HG02981 (cell line): ENCODE data around the gene NEGR1.
"Not testable (repeated sequence)": the region's sequence is repeated elsewhere in the genome, so short reads cannot be mapped to it uniquely, and the experiment has no call there.

Source experiments
- ATAC-seq: cut with Tn5 transposase; IDR thresholded peaks from one replicate; pipeline ENCODE4 v1.9.1; 2021; ENCODE audit warnings: mild to moderate bottlenecking, moderate library complexity; ENCODE audit not compliant: unreplicated experiment

The NEGR1 gene

DNA sequence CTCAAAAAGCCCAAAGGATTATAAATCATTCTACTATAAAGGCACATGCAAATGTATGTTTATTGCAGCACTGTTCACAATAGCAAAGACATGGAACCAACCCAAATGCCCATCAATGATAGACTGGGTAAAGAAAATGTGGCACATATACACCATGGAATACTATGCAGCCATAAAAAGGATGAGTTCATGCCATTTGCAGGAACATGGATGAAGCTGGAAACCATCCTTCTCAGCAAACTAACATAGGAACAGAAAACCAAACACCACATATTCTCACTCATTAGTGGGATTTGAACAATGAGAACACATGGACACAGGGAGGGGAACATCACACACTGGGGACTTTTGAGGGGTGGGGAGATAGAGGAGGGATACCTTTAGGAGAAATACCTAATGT is 46.4 kb downstream of the NEGR1 start:
- not testable (repeated sequence) for ATAC-seq

DNA sequence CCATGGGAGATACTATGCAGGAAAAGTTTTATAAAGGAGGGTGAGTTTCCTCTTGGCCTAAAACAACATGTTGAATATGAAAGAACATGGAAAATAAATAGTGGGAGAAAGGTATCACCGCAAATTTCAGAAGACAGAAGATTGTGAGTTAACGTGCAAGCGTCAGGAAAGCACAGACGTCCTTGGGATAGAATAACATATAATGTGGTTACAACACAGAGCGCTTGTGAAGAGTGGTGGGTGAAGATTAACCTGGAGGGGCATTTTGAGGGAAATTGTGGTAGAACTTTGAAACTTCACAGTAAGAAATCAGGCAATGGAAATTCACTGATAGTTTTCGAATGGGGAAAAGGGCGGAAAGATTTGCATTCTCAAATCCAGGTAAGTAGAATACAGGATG is 47.3 kb downstream of the NEGR1 start:
- ATAC-seq, result no peak

DNA sequence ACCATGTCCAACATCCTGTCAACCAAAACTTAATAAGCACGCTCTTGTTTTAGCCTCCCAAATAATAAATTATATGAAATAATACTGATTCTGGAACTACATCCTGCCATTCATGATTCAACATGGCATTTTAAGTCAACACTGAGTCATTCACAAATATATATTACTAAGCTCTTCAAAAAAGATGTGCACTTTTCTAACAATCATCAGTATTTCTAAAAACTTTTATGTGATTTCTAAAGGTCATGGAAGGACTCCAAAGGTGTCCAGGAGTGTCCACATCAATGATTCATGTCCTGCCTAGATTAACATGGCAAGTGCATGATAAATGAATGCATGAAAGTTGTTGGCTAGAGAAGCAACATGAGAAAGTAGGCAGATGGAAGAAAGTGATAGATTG is 51.6 kb downstream of the NEGR1 start:
- ATAC-seq, result no peak

DNA sequence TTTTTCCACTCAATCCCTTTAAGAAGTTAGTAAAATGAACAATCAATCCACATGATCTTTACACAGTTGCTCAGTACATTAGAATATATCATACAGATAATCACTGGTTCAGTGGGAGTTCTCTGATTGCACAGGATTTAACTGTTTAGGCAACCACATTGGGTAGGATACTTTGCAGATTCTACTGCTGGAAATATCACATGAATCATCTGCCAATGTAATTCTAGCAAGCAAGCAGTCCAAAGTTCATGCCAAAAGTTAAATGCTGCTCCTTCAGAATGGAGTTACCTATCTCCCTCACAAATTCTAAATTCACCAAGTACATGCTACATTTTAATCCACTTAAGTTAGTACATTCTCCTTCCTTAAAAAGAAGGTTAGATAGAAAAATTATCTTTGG is 52.4 kb downstream of the NEGR1 start:
- ATAC-seq, result no peak

DNA sequence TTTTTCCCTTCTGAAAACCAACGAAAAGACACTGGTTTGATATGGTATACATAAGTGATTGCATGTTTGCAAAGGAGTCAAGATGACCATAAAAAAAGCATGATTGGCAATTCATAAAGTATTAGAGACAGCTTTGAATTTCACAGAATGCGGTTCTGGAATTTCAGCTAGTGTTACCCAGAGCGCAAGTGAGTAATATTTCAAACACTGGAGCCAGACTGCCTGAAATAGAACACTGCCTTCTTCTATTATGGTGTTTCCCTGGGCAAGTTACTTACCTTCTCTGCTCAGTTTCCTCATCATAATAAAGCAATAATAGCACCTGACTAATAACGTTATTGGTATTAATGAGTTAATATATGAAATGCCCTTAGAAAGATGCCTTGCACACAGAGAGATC is 54.7 kb downstream of the NEGR1 start:
- ATAC-seq, result no peak

DNA sequence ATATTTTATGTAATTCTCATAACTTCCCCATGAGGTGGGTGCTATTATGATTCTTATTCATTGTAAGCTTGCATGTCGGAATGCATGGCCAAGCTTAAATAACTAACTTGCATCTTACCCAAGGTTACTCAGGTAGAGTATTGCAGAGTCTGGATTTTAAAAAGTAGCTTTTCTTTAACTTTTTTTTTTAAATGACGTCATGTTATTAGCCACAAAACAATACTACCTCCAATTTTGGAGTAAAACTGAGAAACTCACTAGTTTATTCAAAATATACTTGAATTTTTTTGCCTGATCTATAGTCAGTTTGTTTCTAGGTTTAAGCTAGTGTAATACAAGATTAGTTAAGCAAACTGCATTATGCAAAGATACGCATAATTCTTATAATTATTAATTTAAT is 57.8 kb downstream of the NEGR1 start:
- no peak for ATAC-seq

DNA sequence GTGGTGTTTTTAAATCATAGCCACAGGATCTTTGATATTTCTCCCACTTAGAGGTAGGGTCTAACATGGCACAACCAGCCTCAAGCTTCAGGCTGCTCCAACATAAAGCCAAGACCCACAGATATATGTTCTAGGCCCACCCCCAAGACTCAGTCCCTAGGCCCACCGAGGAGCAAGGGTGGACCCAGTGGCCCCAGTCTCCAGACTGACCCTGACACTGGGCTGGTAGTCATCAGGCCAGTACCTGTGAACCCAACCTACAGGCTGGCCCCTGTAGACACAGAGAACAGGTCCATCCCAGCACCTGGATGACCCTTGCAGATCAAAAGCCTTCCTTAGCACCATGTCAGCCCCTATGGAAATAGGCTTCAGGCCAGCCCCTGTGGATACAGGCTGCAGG is 60.5 kb downstream of the NEGR1 start:
- ATAC-seq, result no peak

DNA sequence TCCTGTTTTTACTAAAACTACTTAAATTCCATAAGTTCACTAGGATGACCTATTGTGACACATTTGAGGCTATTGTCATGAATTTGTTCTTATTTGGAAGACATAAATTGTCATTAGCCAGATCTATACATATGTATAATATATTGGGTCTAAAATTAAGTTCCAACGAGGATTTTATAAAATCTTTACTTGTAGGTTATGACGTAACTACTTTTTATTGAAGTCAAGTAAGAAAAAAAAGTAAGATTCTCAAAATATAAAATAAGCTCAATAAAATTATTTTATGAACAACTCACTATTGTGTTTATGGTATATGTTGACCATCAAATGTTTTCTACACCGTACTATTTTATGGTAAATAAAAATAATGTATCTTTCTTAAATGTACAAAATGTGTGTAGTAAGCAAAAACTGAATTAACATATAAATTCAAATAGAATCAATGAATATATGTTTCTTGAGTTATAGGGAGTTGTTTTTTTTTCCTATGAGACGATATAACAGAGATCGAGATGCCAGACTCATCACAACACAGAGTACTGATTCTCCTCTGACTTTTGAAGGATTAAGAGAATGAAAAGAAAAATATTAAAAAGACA is 64.1 kb downstream of the NEGR1 start:
- no peak for ATAC-seq

DNA sequence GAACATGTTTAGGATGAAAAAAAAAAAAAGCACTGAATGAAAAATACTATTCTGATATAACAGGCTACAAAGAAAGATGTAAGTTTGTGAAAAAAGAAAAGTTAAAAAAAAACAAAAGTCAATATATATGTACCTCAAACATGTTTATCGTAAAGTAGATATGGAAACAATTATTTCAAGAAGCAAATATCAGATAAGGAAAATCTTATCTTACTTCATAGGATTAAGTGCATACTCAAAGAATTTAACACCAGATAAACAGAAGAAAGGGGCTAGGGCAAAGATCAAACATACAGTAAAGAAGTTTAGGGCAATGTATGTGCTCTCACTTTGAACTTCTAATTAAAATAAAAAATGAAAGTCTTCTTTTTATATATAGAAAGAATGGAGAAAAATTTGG is 75.3 kb downstream of the NEGR1 start:
- ATAC-seq, result no peak

DNA sequence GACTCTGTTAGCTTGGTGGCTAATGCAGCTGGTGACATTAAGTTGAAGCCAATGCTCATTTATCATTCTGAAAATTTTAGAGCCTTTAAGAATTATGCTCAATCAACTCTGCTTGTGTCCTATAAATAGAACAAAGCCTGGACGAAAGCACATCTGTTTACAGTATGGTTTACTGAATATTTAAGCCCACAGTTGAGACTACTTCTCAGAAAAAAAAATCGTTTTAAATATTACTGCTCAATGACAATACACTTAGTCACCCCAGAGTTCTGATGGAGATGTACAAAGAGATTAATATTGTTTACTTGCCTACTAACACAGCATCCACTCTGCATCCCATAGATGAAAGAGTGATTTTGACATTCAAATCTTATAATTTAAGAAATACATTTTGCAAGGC is 79.6 kb downstream of the NEGR1 start:
- no peak for ATAC-seq

DNA sequence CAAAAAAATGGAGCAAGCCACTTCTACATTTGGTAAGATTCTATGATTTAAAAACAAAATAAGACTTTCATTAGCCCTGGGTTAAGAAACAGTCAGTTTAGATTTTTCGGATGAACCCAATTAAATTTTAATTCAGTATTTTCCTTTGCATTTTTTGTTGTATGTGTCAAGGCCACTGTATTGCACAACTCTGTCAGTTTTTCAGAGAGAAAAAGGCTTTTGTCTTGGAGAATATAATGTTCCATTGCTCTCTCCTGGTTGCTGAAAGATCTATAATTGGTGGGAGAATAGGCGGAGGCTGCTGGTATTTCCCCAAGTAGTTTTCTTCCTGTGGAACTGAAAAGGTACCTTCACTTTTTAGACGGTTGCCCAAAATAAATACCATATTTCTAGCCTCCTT is 84.6 kb downstream of the NEGR1 start:
- no peak for ATAC-seq

DNA sequence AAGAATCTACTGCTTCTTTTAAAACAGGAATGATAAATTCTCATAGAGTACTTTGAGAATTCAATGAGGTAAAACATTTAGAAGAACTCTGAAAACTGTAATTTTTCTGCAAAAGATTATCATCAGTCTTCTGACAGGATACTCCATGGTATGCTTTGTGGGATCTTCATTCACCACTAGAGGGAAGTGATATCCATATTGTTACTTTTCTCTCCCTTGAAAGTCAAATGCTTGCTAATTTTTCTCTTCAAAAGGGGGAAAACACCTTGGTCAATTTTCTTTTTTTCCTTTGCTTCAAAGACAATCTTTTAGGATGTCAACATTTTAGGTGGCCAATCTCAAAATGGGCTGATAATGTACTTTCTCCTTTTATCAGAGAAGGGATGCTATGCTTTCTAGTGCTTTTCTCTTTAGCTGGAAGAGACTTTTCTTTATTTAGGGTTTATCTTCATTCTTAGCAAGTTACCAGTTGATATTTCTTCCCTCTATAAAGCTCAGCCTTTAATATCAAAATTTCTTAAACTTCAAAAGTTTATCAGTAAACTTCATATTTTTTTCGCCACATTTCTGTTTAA is 95.5 kb downstream of the NEGR1 start:
- ATAC-seq, result no peak

DNA sequence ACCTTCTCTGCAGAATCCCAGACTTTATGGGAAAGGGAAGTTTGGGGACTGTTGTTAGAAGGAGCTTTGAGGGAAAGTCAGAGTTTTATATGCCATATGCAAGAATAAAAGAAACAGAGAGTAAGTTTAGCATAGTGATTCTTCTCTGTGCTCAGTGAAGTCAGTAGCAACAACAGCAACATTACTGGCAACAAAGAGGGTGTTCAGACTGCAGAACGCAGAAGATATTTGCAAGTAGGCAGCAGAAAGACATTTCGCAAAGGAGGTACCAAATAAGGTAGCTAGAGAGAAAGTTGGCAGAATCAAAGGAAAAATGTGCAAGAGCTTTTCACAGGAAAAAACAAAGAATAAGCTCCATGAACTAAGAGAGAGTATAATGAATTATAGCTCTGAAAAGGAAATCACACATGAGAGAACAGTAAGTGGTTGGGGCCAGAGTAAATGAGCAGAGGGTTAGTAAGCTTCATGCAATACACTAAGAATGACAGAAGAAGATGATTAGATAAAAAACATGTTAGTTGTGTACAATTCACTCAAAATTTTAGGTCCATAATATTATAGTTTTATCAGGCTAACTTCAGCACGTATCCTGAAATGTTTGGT is 98.1 kb downstream of the NEGR1 start:
- no peak for ATAC-seq

DNA sequence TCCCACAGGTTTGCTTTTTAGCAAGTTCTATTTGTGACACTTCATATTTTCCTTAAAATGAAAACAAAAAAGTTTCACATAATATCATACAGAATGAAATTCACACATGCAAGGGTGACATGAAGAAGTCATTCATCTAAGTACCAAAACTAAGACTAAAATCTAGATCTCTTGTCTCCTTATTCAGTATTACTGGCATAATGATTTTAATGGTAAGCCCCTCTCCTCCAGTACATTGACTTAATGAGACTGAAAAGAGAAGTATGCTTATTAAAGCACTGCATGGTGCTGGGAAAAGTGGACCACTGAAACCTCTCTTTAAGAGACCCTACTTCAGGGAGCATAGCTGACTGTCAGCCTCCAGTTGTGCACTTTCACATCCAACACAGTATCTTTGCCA is 99.5 kb downstream of the NEGR1 start:
- no peak for ATAC-seq

DNA sequence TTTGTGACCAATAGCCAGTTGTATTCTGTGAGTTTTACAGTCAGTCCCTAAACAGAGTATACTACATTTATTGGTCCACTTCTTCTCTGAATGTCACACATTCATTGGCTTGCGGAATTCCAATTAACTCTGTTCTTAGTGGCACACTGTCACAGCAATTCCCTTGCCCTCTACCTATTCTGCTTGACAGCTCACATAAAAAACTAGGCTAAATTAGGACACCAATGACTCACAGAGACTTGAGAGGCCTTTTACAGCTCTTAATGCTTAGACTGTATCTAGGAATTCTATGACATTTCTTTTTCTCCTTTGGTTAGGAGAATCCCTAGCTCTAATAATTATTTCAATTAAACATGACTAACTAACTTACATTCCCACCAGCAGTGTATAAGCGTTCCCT is 104.1 kb downstream of the NEGR1 start:
- no peak for ATAC-seq

DNA sequence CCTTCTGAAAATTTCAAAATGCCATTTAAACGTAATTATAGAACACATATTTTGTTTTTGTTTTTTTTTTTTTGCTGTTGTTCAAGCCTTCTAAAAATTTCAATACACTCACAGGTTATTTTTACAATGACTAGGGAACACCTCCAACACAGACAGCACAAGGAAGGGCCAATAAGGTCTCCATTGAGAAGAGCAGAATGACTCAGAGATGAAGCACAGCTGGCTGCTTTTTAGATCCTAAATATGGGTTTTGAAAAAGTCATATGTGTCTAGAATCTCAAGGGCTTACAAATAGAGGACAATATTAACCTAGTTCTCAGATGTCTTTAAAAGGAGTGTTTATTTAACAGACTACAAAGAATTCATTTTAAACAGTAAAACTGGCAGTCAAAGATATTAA is 104.6 kb downstream of the NEGR1 start:
- no peak for ATAC-seq

DNA sequence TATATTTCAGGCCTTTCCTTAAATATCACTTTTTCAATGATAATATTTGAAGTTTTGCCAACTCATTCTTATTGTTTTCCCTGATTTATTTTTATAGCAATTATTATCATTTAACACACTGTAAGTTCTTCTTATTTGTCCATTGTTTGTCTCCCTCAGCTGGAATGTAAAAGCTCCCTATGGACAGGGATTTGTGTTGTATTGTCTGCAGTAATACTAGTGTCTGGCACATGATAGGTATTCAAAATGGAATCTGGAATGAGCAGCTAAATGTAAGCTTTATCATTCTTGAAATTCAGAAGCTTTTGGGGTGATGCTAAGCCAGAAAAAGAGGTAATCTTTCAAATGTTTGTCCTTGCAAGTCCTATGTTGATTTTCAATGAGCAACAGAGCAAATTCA is 112.1 kb downstream of the NEGR1 start:
- ATAC-seq, result no peak

DNA sequence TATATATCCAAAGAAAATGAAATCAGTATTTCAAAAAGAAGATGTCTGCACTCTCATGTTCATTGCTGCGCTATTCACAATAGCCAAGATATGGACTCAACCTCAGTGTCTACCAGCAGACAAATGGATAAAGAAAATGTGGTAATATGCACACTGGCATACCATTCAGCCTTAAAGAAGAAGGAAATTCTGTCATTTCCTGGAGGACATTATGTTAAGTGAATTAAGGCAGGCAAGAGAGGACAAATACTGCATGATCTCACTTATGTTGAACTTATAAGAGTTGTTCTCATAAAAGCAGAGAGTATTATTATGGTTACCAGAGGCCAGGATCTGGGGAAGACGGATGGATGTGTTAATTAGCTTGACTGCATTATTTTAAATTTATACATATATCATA is 115.9 kb downstream of the NEGR1 start:
- ATAC-seq, result no peak

DNA sequence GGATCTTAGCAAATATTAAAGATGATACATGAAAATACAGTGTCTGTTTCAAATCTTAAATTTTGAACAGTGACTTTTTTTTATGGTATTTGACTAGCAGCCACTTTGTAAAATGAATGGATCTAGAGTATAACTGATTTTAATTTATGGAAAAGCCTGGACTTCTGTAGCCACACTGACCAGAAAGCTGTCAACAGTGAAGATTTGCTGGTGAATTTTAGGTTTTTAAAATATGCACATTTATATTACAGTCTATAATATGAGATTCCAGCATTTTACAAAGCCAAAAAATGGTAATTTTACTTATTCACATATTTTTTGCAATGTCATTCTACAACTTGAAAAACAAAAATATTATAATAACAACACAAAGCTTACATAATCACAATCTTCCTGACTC is 131.8 kb downstream of the NEGR1 start:
- no peak for ATAC-seq

DNA sequence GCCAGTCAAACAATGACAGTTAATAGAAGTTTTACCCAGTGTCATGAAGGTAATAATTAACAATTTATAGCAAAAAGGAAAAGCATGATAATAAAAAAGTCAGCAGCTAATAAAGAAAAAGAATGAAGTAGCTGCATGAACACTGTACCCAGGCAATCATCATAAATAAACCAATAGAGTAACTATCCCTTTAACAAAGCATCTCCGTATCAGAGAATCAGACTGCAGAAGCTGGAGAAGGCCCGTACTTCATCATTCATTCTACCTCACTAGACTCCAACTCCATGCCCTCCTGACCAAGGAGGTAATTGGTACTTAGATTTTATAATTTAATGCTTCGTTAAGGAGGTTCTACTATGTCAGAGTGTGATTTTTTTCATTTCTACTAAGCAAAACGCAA is 140.5 kb downstream of the NEGR1 start:
- no peak for ATAC-seq

DNA sequence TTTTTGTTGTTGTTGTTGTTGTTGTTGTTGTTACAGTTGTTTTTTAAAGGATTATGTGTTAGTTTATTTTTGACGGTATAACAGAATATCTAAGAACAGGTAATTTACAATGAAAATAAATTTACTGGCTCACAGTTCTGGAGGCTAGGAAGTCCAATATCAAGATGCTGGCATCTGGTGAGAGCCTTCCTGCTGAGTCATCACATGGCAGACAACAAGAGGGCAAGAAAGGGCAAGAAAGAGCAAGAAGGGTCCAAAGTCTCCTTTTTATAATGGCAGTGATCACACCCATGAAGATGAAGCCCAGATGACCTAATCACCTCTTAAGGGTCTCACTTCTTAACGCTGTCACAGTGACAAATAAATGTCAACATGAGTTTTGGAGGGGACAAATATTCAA is 142.1 kb downstream of the NEGR1 start:
- no peak for ATAC-seq

DNA sequence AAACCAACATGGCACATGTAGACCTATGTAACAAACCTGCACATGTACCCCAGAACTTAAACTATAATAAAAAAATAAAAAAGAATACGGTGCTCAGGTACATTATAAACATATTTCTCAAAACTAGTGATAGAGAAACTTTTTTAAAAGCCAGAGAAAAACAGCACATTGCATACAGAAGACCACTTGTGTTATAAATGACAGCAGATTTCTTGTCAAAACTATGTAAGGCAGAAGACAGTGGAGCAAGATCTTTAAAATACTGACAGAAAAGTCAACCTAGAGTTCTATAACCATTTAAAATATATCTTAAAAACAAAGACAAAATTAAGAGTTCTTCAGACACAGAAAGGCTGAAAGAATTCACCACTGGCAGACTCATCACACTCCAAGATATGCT is 144.7 kb downstream of the NEGR1 start:
- ATAC-seq, result no peak

DNA sequence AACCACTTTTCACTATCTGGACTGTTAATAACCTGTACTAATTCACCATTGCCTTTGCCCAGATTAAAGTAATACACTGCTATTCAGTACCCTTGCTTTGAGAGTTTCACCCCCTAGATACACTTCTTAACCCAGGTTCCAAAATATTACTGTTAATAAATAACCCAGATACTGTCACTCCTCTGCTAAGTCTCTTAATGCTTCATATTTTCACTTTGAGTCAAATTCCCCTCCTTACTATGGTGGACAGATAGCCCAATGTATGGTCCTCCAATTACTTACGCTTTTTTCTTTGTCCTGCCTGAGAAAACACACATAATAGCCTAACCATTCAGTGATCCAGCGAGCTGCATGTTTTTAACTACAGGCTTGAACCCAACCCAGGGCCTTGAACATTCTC is 152.5 kb downstream of the NEGR1 start:
- no peak for ATAC-seq
